HG03558 (cell line): ENCODE measurements around the gene NLRC3.
"Not testable (repeated sequence)": the region's sequence is repeated elsewhere in the genome, so short reads cannot be mapped to it uniquely, and the experiment has no call there.

Experiments used
- ATAC-seq: cut with Tn5 transposase; IDR thresholded peaks from one replicate; pipeline ENCODE4 v1.9.1; 2021; ENCODE audit warnings: moderate number of reproducible peaks; ENCODE audit not compliant: unreplicated experiment; ENCODE audit errors: extremely low read depth

The NLRC3 gene

DNA sequence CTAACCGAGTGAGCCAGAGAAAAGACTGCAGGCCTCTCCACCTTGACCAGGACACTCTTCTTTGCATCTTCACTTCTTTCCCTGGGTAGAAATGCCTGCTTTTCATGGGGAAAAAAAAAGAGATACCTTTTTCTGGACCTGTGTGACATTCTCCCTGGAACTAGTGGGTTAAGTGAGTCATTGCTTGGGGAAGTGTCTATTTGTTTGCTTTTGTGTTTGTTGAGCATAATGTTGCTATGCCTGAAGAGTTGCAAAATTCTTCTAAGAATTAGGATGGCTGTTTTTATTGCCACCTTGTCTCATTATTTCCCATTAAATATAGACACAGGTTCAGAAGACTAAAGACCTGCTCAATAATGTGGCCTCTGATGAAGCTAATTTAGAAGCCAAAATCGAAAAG lies 57.6 kb downstream of the NLRC3 start:
- no peak for ATAC-seq

DNA sequence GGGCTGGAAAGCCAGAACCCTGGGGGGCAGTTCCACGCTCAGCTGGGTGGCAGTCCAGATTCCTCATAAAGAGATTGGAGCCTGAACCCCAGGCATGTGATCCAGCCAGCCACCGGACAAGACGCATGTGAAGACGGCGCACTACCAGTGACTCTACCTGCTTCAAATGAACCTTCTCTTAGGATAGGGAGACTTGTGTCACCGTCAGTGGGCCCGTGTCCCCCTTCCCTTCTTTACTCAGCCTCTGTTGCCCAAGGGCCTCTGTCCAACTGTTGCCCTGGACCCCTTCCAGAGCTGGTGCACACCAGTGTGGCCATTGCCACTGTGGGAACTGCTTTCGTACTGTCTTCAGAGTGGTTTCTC lies 58.2 kb downstream of the NLRC3 start:
- no peak for ATAC-seq

DNA sequence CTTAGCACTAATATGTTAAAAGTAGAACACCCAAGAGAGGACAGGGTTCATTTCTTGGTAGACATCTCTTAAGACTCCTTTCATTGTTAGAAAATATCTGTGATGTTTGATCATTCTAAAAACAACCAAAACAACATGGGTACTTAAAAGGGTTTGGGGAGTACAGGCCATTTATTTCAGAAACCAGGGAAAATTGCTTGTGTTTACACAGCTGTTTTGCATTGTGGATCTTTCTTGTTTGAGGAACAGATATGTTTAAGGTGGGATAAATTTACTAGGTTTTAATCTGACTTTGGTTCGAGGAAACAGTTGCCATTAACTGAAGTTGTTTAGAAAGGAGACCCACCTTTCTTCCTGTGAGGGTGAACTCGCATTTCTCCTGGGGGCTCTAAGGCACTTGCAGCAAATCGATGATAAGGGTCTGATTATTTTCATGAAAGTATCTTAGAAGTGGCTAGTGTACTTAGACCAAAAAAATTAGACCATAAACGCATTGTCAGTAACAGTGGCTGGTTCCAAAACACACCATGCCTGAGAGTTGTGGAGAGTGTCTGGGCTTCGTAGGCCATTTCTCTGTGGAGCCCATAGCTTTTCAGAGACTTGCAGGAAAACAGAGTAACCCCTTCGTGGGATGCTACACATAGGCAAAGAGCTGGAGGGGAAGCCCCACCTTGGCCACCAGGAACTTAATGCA lies 58.8 kb downstream of the NLRC3 start:
- ATAC-seq = no peak

DNA sequence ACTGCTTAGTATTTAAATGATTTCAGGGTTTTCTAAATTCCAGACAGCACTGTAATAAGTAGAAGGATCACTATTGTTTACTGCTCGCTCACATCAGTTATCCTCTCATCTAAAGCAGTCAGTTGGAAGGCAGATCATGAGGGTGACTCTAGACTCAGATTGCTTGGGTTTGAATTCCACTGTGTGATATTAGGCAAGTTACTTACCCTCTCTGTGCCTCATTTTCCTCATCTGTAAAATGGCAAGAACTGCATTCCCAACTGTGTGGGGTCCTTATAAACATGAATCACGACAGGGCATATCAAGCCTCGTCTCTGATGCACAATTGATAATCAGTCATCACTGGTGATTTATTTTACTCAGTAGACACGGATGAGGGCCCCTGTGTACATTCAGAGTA lies 61.3 kb downstream of the NLRC3 start:
- no peak for ATAC-seq

DNA sequence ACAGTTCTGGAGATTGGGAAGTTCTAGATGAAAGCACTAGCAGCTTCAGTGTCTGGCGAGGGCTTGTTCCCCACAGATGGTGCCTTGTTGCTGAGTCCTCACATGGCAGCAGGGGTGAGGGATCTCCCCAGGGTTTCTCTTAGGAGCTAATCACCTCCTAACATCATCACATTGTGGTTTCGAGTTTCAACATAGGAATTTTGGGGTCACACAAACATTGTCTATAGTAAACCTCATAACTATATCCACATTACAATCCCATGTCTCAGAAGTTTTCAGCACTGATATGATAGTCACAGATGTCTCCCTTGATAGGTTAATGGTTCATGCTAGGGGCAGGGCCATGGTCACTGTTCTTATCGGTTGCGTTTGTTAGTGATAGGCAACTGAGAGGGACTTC lies 62.6 kb downstream of the NLRC3 start:
- ATAC-seq = no peak

DNA sequence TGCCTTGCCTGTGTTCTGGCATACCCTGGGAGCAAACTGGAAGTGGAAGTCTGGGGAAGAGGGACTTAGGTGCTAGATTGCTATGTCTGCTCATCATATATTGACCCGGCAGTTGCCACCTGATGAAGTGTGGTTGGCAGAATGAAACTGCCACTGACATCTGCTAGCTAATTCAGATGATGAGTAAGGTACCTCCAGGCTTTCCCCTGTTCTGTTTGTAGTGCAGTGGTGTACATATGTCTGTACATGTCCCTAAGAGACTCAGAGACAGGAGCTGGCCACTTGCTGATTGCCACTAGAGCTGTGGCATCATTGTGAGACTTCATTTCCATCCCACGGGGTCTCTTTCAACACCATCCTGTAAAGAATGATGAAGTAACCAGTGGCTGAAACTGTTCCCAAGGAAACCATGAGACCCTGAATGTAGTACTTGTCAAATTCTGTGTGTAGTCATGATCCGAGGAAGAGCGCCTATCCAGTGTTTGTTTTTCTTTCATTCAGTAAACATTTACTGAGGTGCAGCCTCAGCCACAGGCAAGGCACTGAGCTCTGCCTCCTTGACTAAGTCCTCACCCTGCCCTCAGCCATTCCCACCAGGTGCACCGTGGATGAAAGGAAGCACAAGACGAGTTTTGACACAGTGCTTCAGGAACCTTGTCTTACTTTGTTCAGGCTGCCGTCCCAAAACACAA lies 63.2 kb downstream of the NLRC3 start:
- no peak for ATAC-seq

DNA sequence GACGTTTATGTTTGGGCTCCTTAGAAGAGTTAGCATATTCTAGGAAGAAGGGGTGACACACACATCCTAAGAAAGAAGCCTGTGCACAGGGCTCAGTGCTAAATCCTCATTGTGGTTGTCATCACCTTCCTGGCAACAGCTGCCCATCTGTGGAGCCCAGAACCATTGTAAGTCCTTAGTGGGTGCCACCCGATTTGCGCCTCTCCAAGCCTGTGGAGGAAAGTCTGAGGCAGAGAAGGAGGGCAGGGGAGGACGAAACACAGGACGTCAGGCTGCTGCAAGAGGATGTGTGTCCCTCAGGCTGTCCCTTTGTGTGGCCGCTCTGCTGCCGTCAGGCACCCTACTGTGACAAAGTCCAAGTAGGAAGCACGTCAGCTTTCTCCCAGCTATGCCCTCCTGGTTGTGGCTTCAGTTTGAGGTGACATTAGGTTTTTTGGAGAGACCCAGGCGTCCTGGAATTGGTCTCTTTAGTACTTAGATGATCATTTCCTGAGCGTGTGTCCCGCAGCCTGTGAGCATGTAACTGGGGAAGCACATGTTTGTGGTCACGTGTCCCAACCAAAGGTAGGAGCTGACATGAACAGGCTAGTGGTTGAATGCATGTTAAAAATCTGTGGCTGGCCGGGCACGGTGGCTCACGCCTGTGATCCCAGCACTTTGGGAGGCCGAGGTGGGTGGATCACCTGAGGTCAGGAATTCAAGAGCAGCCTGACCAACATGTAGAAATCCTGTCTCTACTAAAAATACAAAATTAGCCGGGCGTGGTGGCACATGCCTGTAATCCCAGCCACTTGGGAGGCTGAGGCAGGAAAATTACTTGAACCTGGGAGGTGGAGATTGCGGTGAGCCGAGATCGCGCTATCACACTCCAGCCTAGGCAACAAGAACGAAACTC lies 65.7 kb downstream of the NLRC3 start:
- no peak for ATAC-seq

DNA sequence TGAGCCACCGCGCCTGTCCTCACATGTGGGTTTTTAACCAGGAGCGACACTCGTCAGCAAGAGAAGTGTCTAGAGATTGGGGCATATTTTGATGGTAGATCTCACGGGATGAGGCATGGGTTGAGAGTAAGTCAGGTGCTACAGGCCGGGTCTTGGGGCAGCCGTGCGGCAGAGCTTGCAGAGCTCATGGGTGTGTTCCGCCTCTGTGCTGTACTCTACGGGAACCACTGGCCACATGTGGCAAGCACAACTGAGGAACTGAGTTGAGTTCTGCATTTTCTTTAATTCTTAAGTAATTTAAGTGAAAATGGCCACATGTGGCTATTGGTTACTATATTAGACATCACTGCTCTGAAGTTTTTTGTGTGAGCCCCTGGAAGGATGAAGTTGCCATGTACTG lies 66.8 kb downstream of the NLRC3 start:
- no peak for ATAC-seq

DNA sequence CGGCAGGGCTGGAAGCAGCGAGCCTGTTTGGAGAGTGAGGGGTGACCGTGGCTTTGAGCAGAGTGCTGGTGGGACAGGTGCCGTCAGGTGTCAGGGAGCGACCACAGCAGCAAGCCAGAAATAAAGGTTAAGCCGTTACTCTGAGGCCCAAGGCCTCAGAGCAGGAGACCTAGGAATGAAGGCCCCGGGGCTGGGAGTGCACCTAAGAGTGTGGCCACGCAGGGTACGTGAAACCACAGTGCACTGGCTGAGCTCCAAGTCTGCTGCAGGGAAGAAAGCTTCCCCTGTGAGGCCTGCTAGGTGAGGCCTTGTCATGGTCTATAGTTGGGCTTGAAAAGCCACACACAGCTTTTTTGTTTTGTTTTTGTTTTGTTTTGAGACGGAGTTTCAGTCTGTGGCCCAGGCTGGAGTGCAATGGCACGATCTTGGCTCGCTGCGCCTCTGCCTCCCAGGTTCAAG lies 67.7 kb downstream of the NLRC3 start:
- ATAC-seq = no peak

DNA sequence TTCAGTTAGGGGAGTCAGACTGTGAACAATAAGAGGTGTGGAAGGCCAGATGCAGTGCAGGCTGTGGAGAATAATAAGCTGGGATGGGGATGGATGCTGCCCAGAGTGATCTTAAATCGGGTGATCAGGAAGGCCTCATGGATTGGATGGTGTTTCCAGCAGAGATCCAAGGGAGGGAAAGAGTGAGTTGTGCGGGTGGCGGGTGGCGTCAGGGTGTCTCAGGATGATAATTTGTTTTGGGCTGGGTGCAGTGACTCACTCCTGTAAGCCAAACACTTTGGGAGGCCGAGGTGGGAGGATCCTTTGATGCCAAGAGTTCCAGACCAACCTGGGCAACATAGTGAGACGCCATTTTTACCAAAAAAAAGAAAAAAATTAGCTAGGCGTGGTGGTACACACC lies 68.5 kb downstream of the NLRC3 start:
- ATAC-seq = no peak

DNA sequence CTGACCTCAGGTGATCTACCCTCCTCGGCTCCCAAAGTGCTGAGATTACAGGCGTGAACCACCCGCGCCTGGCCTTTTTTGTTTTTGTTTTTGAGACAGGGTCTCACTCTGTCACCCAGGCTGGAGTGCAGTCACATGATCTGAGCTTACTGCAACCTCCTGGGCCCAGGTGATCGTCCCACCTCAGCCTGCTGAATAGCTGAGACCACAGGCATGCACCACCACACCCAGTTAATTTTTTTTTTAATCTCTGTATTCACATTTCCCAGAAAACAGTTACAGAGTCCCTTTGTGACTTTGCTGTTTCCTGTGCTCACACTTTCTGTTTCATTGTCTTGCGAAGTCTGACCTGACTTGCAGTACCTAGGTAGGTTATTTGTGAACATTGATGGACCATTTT lies 73.7 kb downstream of the NLRC3 start:
- no peak for ATAC-seq

DNA sequence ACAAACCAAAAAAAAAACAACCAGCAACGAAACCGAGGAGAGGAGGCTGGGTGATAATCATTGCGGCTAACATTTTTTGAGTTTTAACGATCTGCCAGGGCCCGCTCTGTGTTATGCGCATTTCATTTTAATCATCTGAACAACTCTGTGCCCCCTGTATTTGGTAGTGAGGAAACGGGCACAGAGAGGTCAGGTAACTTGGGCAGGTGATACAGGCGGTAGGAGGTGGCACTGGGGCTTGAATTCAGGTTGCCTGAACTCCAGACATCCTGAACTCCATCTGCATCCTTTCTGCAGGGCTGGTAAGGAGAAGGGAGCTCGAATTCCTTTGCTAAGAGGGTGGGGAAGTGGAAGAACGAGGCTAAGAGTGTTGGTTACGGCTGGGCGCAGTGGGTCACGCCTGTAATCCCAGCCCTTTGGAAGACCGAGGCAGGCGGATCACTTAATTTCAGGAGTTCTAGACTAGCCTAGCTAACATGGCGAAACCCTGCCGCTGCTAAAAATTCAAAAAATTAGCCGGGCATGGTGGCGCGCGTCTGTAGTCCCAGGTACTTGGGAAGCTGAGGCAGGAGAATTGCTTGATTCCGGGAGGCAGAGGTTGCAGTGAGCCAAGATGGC lies 75.3 kb downstream of the NLRC3 start:
- ATAC-seq = no peak

DNA sequence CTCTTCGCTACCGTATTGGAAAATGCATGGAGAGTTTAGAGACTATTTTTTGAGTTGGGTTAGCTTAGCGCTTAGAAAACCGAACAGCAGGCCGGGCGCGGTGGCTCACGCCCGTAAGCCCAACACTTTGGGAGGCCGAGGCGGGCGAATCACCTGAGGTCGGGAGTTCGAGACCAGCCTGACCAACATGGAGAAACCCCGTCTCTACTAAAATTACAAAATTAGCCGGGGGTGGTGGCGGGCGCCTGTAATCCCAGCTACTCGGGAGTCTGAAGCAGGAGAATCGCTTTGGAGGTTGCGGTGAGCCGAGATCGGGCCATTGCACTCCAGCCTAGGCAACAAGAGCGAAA lies 75.8 kb downstream of the NLRC3 start:
- not testable (repeated sequence) for ATAC-seq

DNA sequence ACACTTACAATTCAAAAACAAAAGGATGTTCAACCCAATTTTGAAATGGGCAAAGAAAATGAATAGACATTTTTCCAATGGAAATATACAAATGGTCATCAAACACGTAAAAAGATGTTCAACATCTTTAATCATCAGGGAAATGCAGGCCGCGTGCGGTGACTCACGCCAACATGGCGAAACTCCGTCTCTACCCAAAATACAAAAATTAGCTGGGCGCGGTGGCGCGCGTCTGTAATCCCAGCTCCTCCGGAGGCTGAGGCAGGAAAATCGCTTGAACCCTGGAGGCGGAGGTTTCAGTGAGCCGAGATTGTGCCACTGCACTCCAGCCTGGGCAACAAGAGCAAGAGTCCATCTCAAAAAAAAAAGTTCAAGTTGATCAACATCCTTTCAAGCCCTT lies 78.2 kb downstream of the NLRC3 start:
- ATAC-seq = no peak

DNA sequence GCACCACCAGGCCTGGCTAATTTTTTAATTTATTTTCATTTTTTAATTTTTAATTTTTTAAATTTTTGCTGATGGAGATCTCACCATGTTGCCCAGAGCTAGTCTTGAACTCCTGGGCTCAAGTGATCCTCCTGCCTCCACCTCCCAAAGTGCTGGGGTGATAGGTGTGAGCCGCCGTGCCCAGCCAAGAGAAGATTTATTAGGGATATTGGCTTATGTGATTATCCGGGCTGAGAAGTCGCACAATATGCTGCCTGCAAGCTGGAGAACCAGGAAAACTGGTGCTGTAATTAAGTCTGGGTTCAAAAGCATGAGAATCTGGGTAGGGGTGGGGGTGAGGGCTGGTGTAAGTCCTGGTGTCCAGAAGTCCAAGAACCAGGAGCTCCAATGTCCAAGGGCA lies 79.4 kb downstream of the NLRC3 start:
- ATAC-seq = no peak

DNA sequence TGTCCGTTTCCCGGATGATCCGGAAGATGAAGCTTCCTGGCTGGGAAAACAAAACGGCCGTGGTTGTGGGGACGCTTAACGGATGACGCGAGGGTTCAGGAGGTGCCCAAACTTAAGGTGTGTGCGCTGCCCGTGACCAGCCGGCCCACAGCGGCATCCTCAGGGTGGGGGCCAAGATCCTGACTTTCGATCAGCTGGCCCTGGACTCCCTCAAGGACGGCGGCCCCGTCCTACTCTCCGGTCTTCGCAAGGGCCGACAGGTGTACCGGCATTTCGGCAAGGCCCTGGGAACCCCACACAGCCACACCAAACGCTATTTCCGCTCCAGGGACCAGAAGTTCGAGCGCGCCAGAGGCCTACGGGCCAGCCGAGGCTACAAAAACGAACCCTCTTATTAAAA lies 80.8 kb downstream of the NLRC3 start:
- no peak for ATAC-seq

DNA sequence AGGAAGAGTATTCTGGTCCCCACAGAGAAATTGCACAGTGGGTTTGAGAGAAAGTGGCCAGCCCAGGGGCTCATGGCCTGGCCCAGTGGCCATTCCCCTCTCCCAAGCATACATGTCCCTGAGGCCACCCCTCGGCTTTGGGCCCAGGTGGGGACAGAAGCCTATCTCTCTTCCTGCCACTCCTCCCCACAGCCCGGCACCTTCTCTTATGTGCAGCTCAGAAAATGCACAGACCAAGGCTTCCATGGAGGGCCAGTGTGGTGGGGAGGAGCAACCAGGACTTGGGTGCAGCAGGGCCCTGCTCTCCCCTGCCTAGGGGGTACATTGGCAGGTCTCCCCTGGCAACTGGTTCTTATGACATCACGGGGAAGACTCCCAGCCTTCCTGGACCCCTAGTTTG lies 82.0 kb downstream of the NLRC3 start, which contains the start of gene C16orf90:
C16orf90 (minus strand) TSS at position 314 of the 400 bp plus-strand sequence; CDS start at position 246, 68 bp downstream.
- ATAC-seq = no peak

DNA sequence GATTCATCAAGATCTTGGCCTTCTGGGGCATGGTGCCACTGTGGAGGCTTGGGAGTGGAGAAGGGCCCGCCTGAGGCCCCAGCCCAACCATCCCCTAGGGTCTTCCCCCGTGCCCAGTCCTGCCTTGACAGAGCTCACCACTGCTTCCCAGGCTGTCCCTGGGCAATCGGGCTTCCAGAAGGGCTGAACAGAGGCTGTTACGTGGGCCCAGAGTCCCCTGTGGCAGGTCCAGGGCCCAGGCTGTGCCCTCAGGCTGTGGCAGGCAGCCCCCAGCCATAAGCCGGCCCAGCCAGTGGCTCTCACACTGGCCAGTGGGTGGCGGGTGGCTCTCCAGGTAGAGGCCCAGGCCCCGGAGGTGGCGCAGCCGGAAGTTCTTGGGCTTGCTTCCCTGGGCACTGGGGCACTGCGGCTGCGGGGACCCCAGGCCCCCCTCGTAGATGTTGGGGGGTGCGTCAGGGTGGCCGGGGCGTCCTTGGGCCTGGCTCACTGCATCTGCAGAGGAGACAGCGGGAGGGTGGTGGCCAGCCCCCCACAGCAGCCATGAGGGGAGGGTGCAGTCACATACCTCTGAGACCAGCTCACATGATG lies 82.7 kb downstream of the NLRC3 start:
- no peak for ATAC-seq

DNA sequence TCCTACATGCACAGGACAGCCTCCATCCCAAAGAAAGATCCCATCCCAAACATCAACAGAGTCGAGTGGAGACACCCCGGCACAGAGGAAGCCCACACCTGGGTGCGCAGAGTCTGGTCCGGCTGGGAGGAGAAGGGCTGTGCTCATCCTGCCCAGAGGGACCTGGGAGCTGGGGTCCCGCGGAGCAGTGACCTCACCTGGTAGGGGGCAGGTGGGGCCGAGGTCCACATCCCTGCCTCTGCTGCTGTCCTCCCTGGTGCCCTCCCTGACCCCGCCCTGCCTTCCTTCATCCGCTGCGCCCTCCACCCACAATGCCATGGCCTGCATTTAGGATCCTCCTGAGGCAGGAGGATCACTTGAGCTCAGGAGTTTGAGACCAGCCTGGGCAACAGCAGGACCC lies 84.8 kb downstream of the NLRC3 start:
- no peak for ATAC-seq

DNA sequence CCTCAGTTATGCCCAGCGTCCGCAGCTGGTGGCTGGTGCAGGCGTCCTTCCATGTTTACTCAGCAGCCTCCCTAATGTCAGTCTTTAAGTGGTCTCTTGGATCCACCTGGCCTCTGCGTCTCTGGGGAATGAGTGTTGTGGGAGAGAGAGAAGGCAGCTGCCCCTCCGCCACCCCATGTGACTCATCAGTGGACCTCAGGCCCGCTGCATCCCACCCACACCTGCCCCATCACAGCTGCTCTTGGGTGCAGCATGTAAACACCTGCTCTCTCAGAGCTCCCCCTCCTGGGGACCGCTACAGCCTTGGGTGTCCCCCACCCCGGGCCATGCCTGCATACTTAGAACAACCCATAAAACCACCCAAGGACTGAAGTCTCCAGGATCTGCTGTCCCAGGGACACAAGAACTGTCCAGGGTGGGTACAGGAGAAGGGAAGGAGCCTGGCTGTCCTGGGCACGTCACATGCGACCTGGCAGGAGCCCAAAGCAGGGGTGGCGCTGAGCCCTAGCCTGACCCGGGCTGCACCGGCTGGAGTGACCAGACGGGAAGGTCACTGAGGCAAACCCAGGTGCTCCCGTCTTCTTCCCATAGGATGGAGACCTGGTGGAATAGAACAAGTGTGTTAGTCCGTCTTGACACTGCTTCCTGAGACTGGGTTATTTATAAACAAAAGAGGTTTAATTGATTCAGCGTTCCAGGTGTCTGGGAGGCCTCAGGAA lies 86.1 kb downstream of the NLRC3 start:
- no peak for ATAC-seq
